H1 (cell line): ENCODE measurements around the gene PIK3R3. TPM values are rescaled to one million over a fixed set of nuclear protein-coding genes. Genes with fewer than 3 reads are reported as not detected.

ENCODE experiments used
- CTCF ChIA-PET: fragments of 300-600 bp; sonication (Branson Sonifier 250); formaldehyde crosslinking; loops from one replicate; lab custom pipeline; 2021; ENCODE audit not compliant: partially characterized antibody; lab: Charles Lee
- POLR2A ChIA-PET: fragments of 300-600 bp; sonication (Branson Sonifier 250); formaldehyde crosslinking; loops from one replicate; lab custom pipeline; 2021; ENCODE audit warnings: inconsistent platforms; ENCODE audit not compliant: partially characterized antibody; lab: Charles Lee
- DNase-seq, 2 experiments: peaks; one replicate each; pipeline versions ENCODE4 v3.0.0 to v3.0.0-alpha.2; 2010 to 2022; ENCODE audit warnings: low spot score in 2 of 2, low read depth in 1 of 2, mixed read lengths in 1 of 2
- FAIRE-seq: peaks from 2 replicates; lab custom pipeline; 2011; peaks lifted over from hg19 to GRCh38; lab: Jason Lieb, UNC
- H2AFZ ChIP-seq: 2 replicates; pipeline ENCODE4 v1.8.1; 2012; ENCODE audit warnings: low read length, inconsistent platforms
- H2AK5ac ChIP-seq: 2 replicates; pipeline ENCODE4 v1.6.1; 2013; ENCODE audit warnings: low read depth, low read length
- H2BK120ac ChIP-seq: replicated peaks from 2 replicates; pipeline ENCODE3; 2013; ENCODE audit warnings: low read depth, low read length, inconsistent platforms
- H2BK12ac ChIP-seq: 2 replicates; pipeline ENCODE4 v1.6.1; 2013; ENCODE audit warnings: low read depth, low read length
- H2BK15ac ChIP-seq: 2 replicates; pipeline ENCODE4 v1.6.1; 2013; ENCODE audit warnings: low read length
- H2BK20ac ChIP-seq: 2 replicates; pipeline ENCODE4 v1.6.1; 2013; ENCODE audit warnings: low read length
- H2BK5ac ChIP-seq: 2 replicates; pipeline ENCODE4 v1.6.1; 2013; ENCODE audit warnings: low read depth, low read length
- H3K14ac ChIP-seq: 2 replicates; pipeline ENCODE4 v1.6.1; 2013; ENCODE audit warnings: inconsistent platforms; ENCODE audit not compliant: insufficient read length
- H3K18ac ChIP-seq: 2 replicates; pipeline ENCODE4 v1.6.1; 2013; ENCODE audit warnings: low read length; ENCODE audit errors: extremely low read depth
- H3K23ac ChIP-seq: 2 replicates; pipeline ENCODE4 v1.6.1; 2013; ENCODE audit warnings: inconsistent platforms; ENCODE audit not compliant: insufficient read length
- H3K23me2 ChIP-seq: 2 replicates; pipeline ENCODE4 v1.6.1; 2013; ENCODE audit warnings: low read depth, low read length
- H3K27ac ChIP-seq: 2 replicates; pipeline ENCODE4 v1.6.1; 2011; ENCODE audit warnings: low read depth, low read length, inconsistent platforms
- H3K27me3 ChIP-seq, 4 experiments: replicated peaks in 1 of 4; 1 replicate in 1 of 4; 2 replicates in 3 of 4; pipeline versions ENCODE4 v1.6.1 to v1.8.1; 2011 to 2013; ENCODE audit warnings: low read length in 3 of 4, mild to moderate bottlenecking in 3 of 4, inconsistent platforms in 2 of 4, mixed read lengths in 2 of 4, moderate library complexity in 1 of 4; ENCODE audit not compliant: control insufficient read depth in 3 of 4, insufficient read depth in 3 of 4; ENCODE audit errors: extremely low read depth in 1 of 4
- H3K36me3 ChIP-seq, 4 experiments: 2 replicates each; pipeline versions ENCODE4 v1.6.1 to v1.8.1; 2011 to 2013; ENCODE audit warnings: mild to moderate bottlenecking in 4 of 4, low read length in 3 of 4, moderate library complexity in 2 of 4, control low read depth in 1 of 4, inconsistent platforms in 1 of 4; ENCODE audit not compliant: insufficient read depth in 4 of 4, control insufficient read depth in 2 of 4
- H3K4ac ChIP-seq: replicated peaks from 2 replicates; pipeline ENCODE3; 2013; ENCODE audit warnings: low read length, low read depth, mixed read lengths, inconsistent platforms; ENCODE audit not compliant: insufficient read length
- H3K4me1 ChIP-seq, 4 experiments: replicated peaks in 1 of 4; 1 replicate in 1 of 4; 2 replicates in 3 of 4; pipeline versions ENCODE4 v1.6.1 to v1.8.1; 2011 to 2013; ENCODE audit warnings: low read length in 3 of 4, inconsistent platforms in 2 of 4, mixed read lengths in 1 of 4; ENCODE audit not compliant: insufficient read depth in 4 of 4, control insufficient read depth in 3 of 4
- H3K4me2 ChIP-seq, 2 experiments: 2 replicates each; pipeline versions ENCODE4 v1.6.1 to v1.8.1; 2011 to 2013; ENCODE audit warnings: low read depth in 2 of 2, low read length in 2 of 2, control low read depth in 1 of 2, inconsistent platforms in 1 of 2, mild to moderate bottlenecking in 1 of 2; ENCODE audit not compliant: insufficient read depth in 1 of 2
- H3K4me3 ChIP-seq, 4 experiments: fragments of 200-600, 300-600 bp in 1 of 4; sonication (generic), shearing (Covaris generic), sonication (Bioruptor Twin) in 1 of 4; 2 replicates each; pipeline versions ENCODE4 v1.5.1 to v1.8.1; 2011 to 2016; ENCODE audit warnings: low read length in 4 of 4, low read depth in 3 of 4, control low read depth in 2 of 4, inconsistent platforms in 2 of 4, mild to moderate bottlenecking in 2 of 4, mixed read lengths in 1 of 4, moderate library complexity in 1 of 4; ENCODE audit not compliant: insufficient read depth in 2 of 4; ENCODE audit errors: extremely low read depth in 1 of 4
- H3K56ac ChIP-seq: replicated peaks from 2 replicates; pipeline ENCODE3; 2013; ENCODE audit warnings: low read depth, mild to moderate bottlenecking, mixed read lengths, low read length, inconsistent platforms; ENCODE audit not compliant: insufficient read length
- H3K79me1 ChIP-seq: 2 replicates; pipeline ENCODE4 v1.6.1; 2013; ENCODE audit warnings: low read depth, low read length, control low read depth
- H3K79me2 ChIP-seq, 2 experiments: 2 replicates each; pipeline versions ENCODE4 v1.6.1 to v1.8.1; 2012 to 2013; ENCODE audit warnings: low read length in 2 of 2, mild to moderate bottlenecking in 2 of 2, inconsistent platforms in 1 of 2; ENCODE audit not compliant: insufficient read depth in 2 of 2, control insufficient read depth in 1 of 2
- H3K9ac ChIP-seq, 4 experiments: replicated peaks in 1 of 4; 1 replicate in 1 of 4; 2 replicates in 3 of 4; pipeline versions ENCODE4 v1.6.1 to v1.8.1; 2011 to 2013; ENCODE audit warnings: low read depth in 3 of 4, low read length in 3 of 4, control low read depth in 2 of 4, mild to moderate bottlenecking in 2 of 4, moderate library complexity in 2 of 4, inconsistent platforms in 1 of 4; ENCODE audit errors: extremely low read depth in 1 of 4
- H3K9me3 ChIP-seq, 2 experiments: 2 replicates each; pipeline versions ENCODE4 v1.6.1 to v1.8.1; 2012 to 2013; ENCODE audit warnings: mild to moderate bottlenecking in 2 of 2, moderate library complexity in 2 of 2, control low read depth in 1 of 2, inconsistent platforms in 1 of 2, low read depth in 1 of 2, low read length in 1 of 2, mixed read lengths in 1 of 2; ENCODE audit not compliant: insufficient read depth in 2 of 2
- H4K20me1 ChIP-seq, 2 experiments: replicated peaks in 1 of 2; 2 replicates each; pipeline versions ENCODE3 to v1.8.1; 2011 to 2013; ENCODE audit warnings: inconsistent platforms in 2 of 2, low read length in 2 of 2, mild to moderate bottlenecking in 1 of 2; ENCODE audit not compliant: insufficient read depth in 2 of 2, control insufficient read depth in 1 of 2
- H4K5ac ChIP-seq: 2 replicates; pipeline ENCODE4 v1.6.1; 2013; ENCODE audit warnings: low read length, low read depth, mixed read lengths, inconsistent platforms; ENCODE audit not compliant: insufficient read length
- H4K8ac ChIP-seq: 2 replicates; pipeline ENCODE4 v1.8.0; 2013; ENCODE audit warnings: mild to moderate bottlenecking, moderate library complexity, low read length, inconsistent platforms; ENCODE audit not compliant: insufficient read depth; ENCODE audit errors: extremely low read depth
- H4K91ac ChIP-seq: replicated peaks from 2 replicates; pipeline ENCODE3; 2013; ENCODE audit warnings: low read length, mixed read lengths, inconsistent platforms; ENCODE audit not compliant: insufficient read length
- BCL11A ChIP-seq, 2 experiments: IDR thresholded peaks; one replicate each; pipeline ENCODE4 v1.6.1; 2011; ENCODE audit warnings: low read depth in 2 of 2, low read length in 2 of 2, mild to moderate bottlenecking in 2 of 2
- CBX5 ChIP-seq: fragments of 300-800, 300-1000 bp; sonication (generic); IDR thresholded peaks from 2 replicates; pipeline ENCODE4 v1.7.1; 2016; ENCODE audit warnings: antibody characterized with exemption, low read length, low read depth
- CHD1 ChIP-seq: IDR thresholded peaks from 2 replicates; pipeline ENCODE4 v1.6.1; 2012; ENCODE audit warnings: low read depth, low read length, improper control_type of control experiment
- EP300 ChIP-seq, 2 experiments: IDR thresholded peaks; 1 replicate in 1 of 2; 2 replicates in 1 of 2; pipeline ENCODE4 v1.6.1; 2011 to 2012; ENCODE audit warnings: low read depth in 2 of 2, low read length in 2 of 2, mild to moderate bottlenecking in 2 of 2, borderline replicate concordance in 1 of 2, inconsistent platforms in 1 of 2, moderate library complexity in 1 of 2
- GABPA ChIP-seq: IDR thresholded peaks from 2 replicates; pipeline ENCODE4 v1.6.1; 2011; ENCODE audit warnings: mild to moderate bottlenecking, low read length, moderate library complexity, borderline replicate concordance; ENCODE audit not compliant: insufficient read depth
- HDAC6 ChIP-seq: IDR thresholded peaks from one replicate; pipeline ENCODE4 v1.7.1; 2012; ENCODE audit warnings: low read depth, mild to moderate bottlenecking, inconsistent platforms, low read length, moderate library complexity
- JUND ChIP-seq: IDR thresholded peaks from 2 replicates; pipeline ENCODE4 v1.6.1; 2011; ENCODE audit warnings: mild to moderate bottlenecking, improper control_type of control experiment, low read length
- MAX ChIP-seq: IDR thresholded peaks from 2 replicates; pipeline ENCODE4 v1.6.1; 2012; ENCODE audit warnings: inconsistent platforms
- POLR2AphosphoS5 ChIP-seq: IDR thresholded peaks from 2 replicates; pipeline ENCODE4 v1.6.1; 2011; ENCODE audit warnings: low read depth, low read length
- RNF2 ChIP-seq: fragments of 200-900, 300-1000 bp; sonication (generic); IDR thresholded peaks from 2 replicates; pipeline ENCODE4 v1.7.1; 2016; ENCODE audit warnings: borderline replicate concordance, low read depth, mild to moderate bottlenecking, antibody characterized with exemption, low read length; ENCODE audit not compliant: poor library complexity, severe bottlenecking; ENCODE audit errors: missing control alignments
- SUZ12 ChIP-seq: fragments of 200-600 bp; sonication (generic); IDR thresholded peaks from 2 replicates; pipeline ENCODE4 v1.6.1; 2012; ENCODE audit warnings: mild to moderate bottlenecking, inconsistent platforms, low read length, moderate library complexity, mixed read lengths
- TAF1 ChIP-seq: IDR thresholded peaks from 2 replicates; pipeline ENCODE4 v1.6.1; 2011; ENCODE audit warnings: mild to moderate bottlenecking, low read depth, low read length
- WGBS, 2 experiments: shearing (Covaris generic) in 1 of 2; methylation state at CpG; one replicate each; pipeline versions ENCODE4 v1.1.6 to v1.1.7; 2013 to 2015; ENCODE audit warnings: low lambda C conversion rate in 2 of 2, mixed read lengths in 2 of 2, inconsistent platforms in 1 of 2, low coverage in 1 of 2, missing lambda C conversion rate in 1 of 2; ENCODE audit not compliant: insufficient replicate concordance in 2 of 2, insufficient coverage in 1 of 2, insufficient read length in 1 of 2; ENCODE audit errors: extremely low coverage in 1 of 2, missing lambda C conversion rate in 1 of 2; 5-methylcytosine and 5-hydroxymethylcytosine counted together
- polyA plus RNA-seq, 7 experiments: library from polyadenylated mRNA; depleted of rRNA in 3 of 7; stranded (reverse) in 5 of 7; unstranded in 2 of 7; fragments of >200 nt in 5 of 7; fragments of 200-250 nt in 2 of 7; gene quantifications; 1 replicate in 5 of 7; 2 replicates in 1 of 7; 4 replicates in 1 of 7; pipeline versions ENCODE4 v1.2.1 to v1.2.3, GENCODE V29; 2011 to 2013; ENCODE audit warnings: missing spikeins in 2 of 7, mixed read lengths in 2 of 7
- total RNA-seq: library from RNA; stranded (reverse); fragmentation: NEBNext Ultra II Directional; extraction: Animal tissue kit (Norgen Biotek cat#: 25700); gene quantifications from 2 replicates; pipeline ENCODE4 v1.2.1, GENCODE V29; 2021

Gene PIK3R3
- total and polyA plus RNA-seq, 2 of the 8 experiments (the other 6 are each of a cell fraction or from before 2014, with no cell fraction given) = 5.3 to 13.6 TPM

- no peak for DNase-seq
- POLR2A ChIA-PET = interaction anchor here (0.9 to 1.0 kb wide), 2 partner anchors 45 to 92 kb away, joined by 3 to 6 read pairs; partner anchors contain the start of gene PIK3R3
Observed at GRCh38 chr1:46039571-46040052, 92.8 kb downstream of the PIK3R3 start.

More at GRCh38 chr1:46039571-46040052, 92.8 kb downstream of the PIK3R3 start:
- CTCF ChIA-PET = interaction anchor here (0.6 to 8.1 kb wide), 8 partner anchors 11 to 192 kb away, joined by 3 to 128 read pairs (median 4); no protein-coding TSS in a partner anchor
- Histone ChIP-seq H3K14ac (no peak overlapping the region), H3K56ac (no peak overlapping the region), H4K20me1 (peaks cover 0 to 4% of the 10 kb centered on the region in 2 experiments), H2AK5ac (no peak overlapping the region), H4K91ac (no peak overlapping the region), H3K27me3 (no peaks in the 10 kb centered on the region; a peak in 1 of 7 replicates), H3K4me2 (no peak overlapping the region), H4K8ac (no peak overlapping the region), H3K36me3 (peaks cover 0 to 15% (median 0%) of the 10 kb centered on the region in 4 experiments; a peak in 4 of 8 replicates), H2BK20ac (no peak overlapping the region), H2BK5ac (no peak overlapping the region), H3K27ac (no peak overlapping the region), H2BK12ac (no peak overlapping the region), H3K4me1 (peaks cover 4 to 11% (median 8%) of the 10 kb centered on the region in 4 experiments; a peak in 4 of 7 replicates), H4K5ac (no peak overlapping the region), H3K79me2 (no peaks in the 10 kb centered on the region), H3K4me3 (no peak overlapping the region), H3K79me1 (no peaks in the 10 kb centered on the region), H3K4ac (no peak overlapping the region), H3K9me3 (no peaks in the 10 kb centered on the region), H2BK15ac (no peak overlapping the region), H3K9ac (no peak overlapping the region), H3K23me2 (no peaks in the 10 kb centered on the region), H3K23ac (no peak overlapping the region), H2AFZ (no peak overlapping the region), H3K18ac (no peak overlapping the region), H2BK120ac (no peak overlapping the region)
- 97% methylated on average over 4 of the region's 4 CpGs; no CpG with 5 or more reads in 1 of the 2 experiments for WGBS, 2 experiments
- TF ChIP-seq RNF2 (no peak), EP300 (IDR thresholded peaks at IDR 0.05; ENCODE audit: borderline replicate concordance in 1 of 2, low read depth in 2 of 2, low read length in 2 of 2) (no peak), CBX5 (no peak), BCL11A (IDR thresholded peaks at IDR 0.05; ENCODE audit: low read depth in 2 of 2, low read length in 2 of 2) (no peak), JUND (no peak), CHD1 (no peak), MAX (no peak), GABPA (no peak), HDAC6 (no peak), POLR2AphosphoS5 (no peak), SUZ12 (no peak), TAF1 (no peak)
- FAIRE-seq = no peak
